GM12878 (cell line): ENCODE results near the gene CYB5R2. TPM values are rescaled to one million over a fixed set of nuclear protein-coding genes. Genes with fewer than 3 reads are reported as not detected.

Experiments used
- ATAC-seq: fragments of 200-7000 bp; cut with Tn5 transposase; 3 replicates; pipeline ENCODE4 v1.9.1; 2020; ENCODE audit warnings: mild to moderate bottlenecking, moderate library complexity
- BruUV-seq: library from RNA; stranded (reverse); fragments of 400-500 nt; replicated peaks from 2 replicates; lab custom pipeline; 2021; lab: Mats Ljungman, UMichigan
- CTCF ChIA-PET: fragments of 300-600 bp; sonication (Branson Sonifier 250); formaldehyde crosslinking; extraction: SDS; loops from one replicate; lab custom pipeline; 2021; ENCODE audit warnings: inconsistent platforms; lab: Yijun Ruan, JAX
- POLR2A ChIA-PET: fragments of 350-600 bp; formaldehyde crosslinking; extraction: SDS; loops from one replicate; lab custom pipeline; 2021; ENCODE audit warnings: inconsistent platforms; lab: Charles Lee
- RAD21 ChIA-PET: fragments of 300-600 bp; sonication (Branson Sonifier 250); formaldehyde crosslinking; loops from one replicate; lab custom pipeline; 2023; ENCODE audit warnings: antibody characterized with exemption; ENCODE audit not compliant: unreplicated experiment; lab: Charles Lee
- SMC1A ChIA-PET: fragments of 300-600 bp; sonication (Branson Sonifier 250); formaldehyde crosslinking; loops from one replicate; lab custom pipeline; 2023; ENCODE audit not compliant: unreplicated experiment, uncharacterized antibody; lab: Charles Lee
- DNase-seq: peaks from one replicate; pipeline ENCODE4 v3.0.0-alpha.2; 2011; ENCODE audit warnings: low read depth, low spot score
- FAIRE-seq: peaks from 3 replicates; lab custom pipeline; 2011; peaks lifted over from hg19 to GRCh38; lab: Jason Lieb, UNC
- H2AFZ ChIP-seq: 2 replicates; pipeline ENCODE4 v1.6.0; 2011; ENCODE audit warnings: low read depth, low read length, control low read depth; ENCODE audit not compliant: control insufficient read depth
- H3K27ac ChIP-seq: 2 replicates; pipeline ENCODE4 v1.5.1; 2011; ENCODE audit warnings: control low read depth; ENCODE audit not compliant: control insufficient read depth, insufficient read depth
- H3K27me3 ChIP-seq, 2 experiments: replicated peaks in 1 of 2; 2 replicates each; pipeline versions ENCODE4 v1.6.0 to v1.6.1; 2011; ENCODE audit warnings: low read length in 1 of 2; ENCODE audit not compliant: control insufficient read depth in 2 of 2, insufficient read depth in 2 of 2
- H3K36me3 ChIP-seq, 2 experiments: 2 replicates each; pipeline ENCODE4 v1.5.1; 2011; ENCODE audit warnings: low read length in 1 of 2; ENCODE audit not compliant: control insufficient read depth in 2 of 2, insufficient read depth in 2 of 2
- H3K4me1 ChIP-seq: 2 replicates; pipeline ENCODE4 v1.6.1; 2011; ENCODE audit warnings: mild to moderate bottlenecking, low read length, moderate library complexity, mixed read lengths; ENCODE audit not compliant: control insufficient read depth, insufficient read depth
- H3K4me2 ChIP-seq: 2 replicates; pipeline ENCODE4 v1.6.0; 2011; ENCODE audit warnings: control low read depth; ENCODE audit not compliant: control insufficient read depth, insufficient read depth
- H3K4me3 ChIP-seq: fragments of 200-600 bp; sonication (generic); 2 replicates; pipeline ENCODE4 v1.5.1; 2016
- H3K79me2 ChIP-seq: 2 replicates; pipeline ENCODE4 v1.6.0; 2011; ENCODE audit warnings: low read length; ENCODE audit not compliant: control insufficient read depth, insufficient read depth
- H3K9ac ChIP-seq: 2 replicates; pipeline ENCODE4 v1.8.0; 2011; ENCODE audit warnings: low read length, control low read depth, mixed read lengths; ENCODE audit not compliant: control insufficient read depth, insufficient read depth
- H3K9me3 ChIP-seq: replicated peaks from 3 replicates; pipeline ENCODE4 v1.5.1; 2011; ENCODE audit warnings: mild to moderate bottlenecking, low read length; ENCODE audit not compliant: control insufficient read depth, insufficient read depth
- H4K20me1 ChIP-seq: 2 replicates; pipeline ENCODE4 v1.6.0; 2011; ENCODE audit not compliant: control insufficient read depth, insufficient read depth
- BHLHE40 ChIP-seq, 2 experiments: fragments of 450-650 bp in 1 of 2; IDR thresholded peaks; 2 replicates each; pipeline ENCODE4 v1.6.1; 2011 to 2017; ENCODE audit warnings: low read depth in 2 of 2, borderline replicate concordance in 1 of 2, improper control_type of control experiment in 1 of 2, low read length in 1 of 2, mild to moderate bottlenecking in 1 of 2
- EED ChIP-seq: sonication (generic); IDR thresholded peaks from 2 replicates; pipeline ENCODE4 v1.6.1; 2016; ENCODE audit warnings: antibody characterized with exemption, low read depth
- GATAD2B ChIP-seq: fragments of 450-650 bp; conservative IDR thresholded peaks from 2 replicates; pipeline ENCODE4 v1.6.1; 2017; ENCODE audit warnings: low read depth, mild to moderate bottlenecking, moderate library complexity
- HDAC2 ChIP-seq: fragments of 200-600 bp; sonication (generic); IDR thresholded peaks from 2 replicates; pipeline ENCODE4 v1.6.1; 2017
- MTA3 ChIP-seq: IDR thresholded peaks from 2 replicates; pipeline ENCODE4 v1.6.1; 2012; ENCODE audit warnings: low read length, inconsistent platforms, borderline replicate concordance
- RCOR1 ChIP-seq: conservative IDR thresholded peaks from 2 replicates; pipeline ENCODE4 v1.6.1; 2012; ENCODE audit warnings: low read depth, low read length, improper control_type of control experiment
- SRF ChIP-seq, 2 experiments: IDR thresholded peaks; 2 replicates each; pipeline ENCODE4 v1.6.1; 2011; ENCODE audit warnings: low read depth in 2 of 2, low read length in 2 of 2, mild to moderate bottlenecking in 1 of 2, moderate library complexity in 1 of 2
- SUPT20H ChIP-seq: IDR thresholded peaks from 2 replicates; pipeline ENCODE4 v1.6.1; 2011; ENCODE audit warnings: low read depth, mild to moderate bottlenecking, low read length, moderate library complexity, borderline replicate concordance; ENCODE audit not compliant: control insufficient read depth
- TARDBP ChIP-seq: IDR thresholded peaks from 2 replicates; pipeline ENCODE4 v1.6.1; 2016; ENCODE audit warnings: borderline replicate concordance
- TBL1XR1 ChIP-seq: IDR thresholded peaks from 2 replicates; pipeline ENCODE4 v1.6.1; 2012; ENCODE audit warnings: low read depth, low read length, improper control_type of control experiment
- ZNF217 ChIP-seq: fragments of 450-650 bp; IDR thresholded peaks from 2 replicates; pipeline ENCODE4 v1.6.1; 2017; ENCODE audit warnings: antibody characterized with exemption, mild to moderate bottlenecking
- ZNF384 ChIP-seq: IDR thresholded peaks from 2 replicates; pipeline ENCODE4 v1.6.1; 2012; ENCODE audit warnings: low read depth, mild to moderate bottlenecking, low read length, improper control_type of control experiment, borderline replicate concordance
- ZSCAN29 ChIP-seq: fragments of 450-650 bp; IDR thresholded peaks from 2 replicates; pipeline ENCODE4 v1.6.1; 2017; ENCODE audit warnings: mild to moderate bottlenecking, moderate library complexity
- WGBS: methylation state at CpG from one replicate; pipeline ENCODE4 v1.1.6; 2016; ENCODE audit warnings: low lambda C conversion rate; ENCODE audit not compliant: insufficient replicate concordance, insufficient coverage; ENCODE audit errors: missing lambda C conversion rate; 5-methylcytosine and 5-hydroxymethylcytosine counted together
- in situ Hi-C: fragments of 300-500 bp; cut with MboI; formaldehyde crosslinking; loops from 9 replicates; pipeline ENCODE4 v1.14.3; 2018; ENCODE audit warnings: mixed read lengths
- intact Hi-C: fragments of 100-400 bp; cut with micrococcal nuclease; formaldehyde crosslinking; loops from one replicate; pipeline ENCODE4 v1.14.2; 2022; ENCODE audit not compliant: unreplicated experiment
- polyA plus RNA-seq, 11 experiments: library from polyadenylated mRNA; depleted of rRNA in 4 of 11; unstranded in 6 of 11; stranded (reverse) in 5 of 11; fragments of >200 nt; fragmentation: Nextera tagmentation in 4 of 11; fragmentation: Illumina TruSeq in 1 of 11; extraction: Ambion mirVana in 4 of 11; extraction: Trizol in 1 of 11; gene quantifications; 1 replicate in 1 of 11; 2 replicates in 10 of 11; pipeline versions ENCODE4 v1.2.1 to v1.2.3, GENCODE V29; 2011 to 2016; ENCODE audit warnings: inconsistent platforms in 2 of 11, missing spikeins in 2 of 11, low read depth in 1 of 11
- total RNA-seq, 4 experiments: library from RNA; depleted of rRNA in 3 of 4; stranded (reverse); fragments of >200 nt in 3 of 4; fragmentation: Illumina TruSeq in 1 of 4; extraction: Trizol in 1 of 4; gene quantifications; 2 replicates each; pipeline versions ENCODE4 v1.2.1 to v1.2.3, GENCODE V29; 2013 to 2021

Gene CYB5R2
- total and polyA plus RNA-seq, 10 of the 15 experiments (the other 5 are each of a cell fraction or from before 2014, with no cell fraction given): 21.0 to 111 (median 70.4) TPM

DNA sequence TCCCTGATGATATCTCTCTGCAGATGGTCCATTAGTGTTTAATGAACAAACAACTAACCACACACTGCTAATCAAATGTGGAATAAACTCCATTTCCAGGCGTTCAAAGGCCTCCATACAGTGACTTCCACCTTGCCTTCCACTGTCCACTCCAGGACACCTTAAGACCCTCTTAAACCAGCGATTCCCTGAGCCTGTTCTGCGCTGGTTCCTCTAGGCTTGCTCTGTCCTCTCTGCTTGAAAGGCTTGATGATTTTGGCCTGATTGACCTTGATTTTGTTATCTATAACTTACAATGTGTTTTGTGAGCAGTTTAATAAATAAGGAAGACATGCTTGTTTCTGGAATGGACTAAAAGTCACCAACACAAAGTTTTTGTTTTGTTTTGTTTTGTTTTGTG, 20.9 kb upstream of the CYB5R2 start:
- Histone ChIP-seq H3K36me3 (no peaks in the 10 kb centered on the region), H3K27me3 (peaks cover 0 to 5% of the 10 kb centered on the region in 2 experiments; a peak in 2 of 4 replicates), H3K4me1 (no peaks in the 10 kb centered on the region), H2AFZ (peak overlapping the region; percentile 21; the same call in 1 of the 2 replicates), H3K27ac (no peak overlapping the region), H3K9ac (no peak overlapping the region), H4K20me1 (no peaks in the 10 kb centered on the region), H3K4me2 (peak overlapping the region; percentile 26; the same call in 1 of the 2 replicates), H3K9me3 (no peaks in the 10 kb centered on the region), H3K79me2 (no peaks in the 10 kb centered on the region), H3K4me3 (no peak overlapping the region)
- BruUV-seq: no TSS peak
- in situ Hi-C loops: loop anchor here (5.0 to 10.0 kb wide), 2 partner anchors 342 to 879 kb away; no protein-coding TSS in a partner anchor
- intact Hi-C loops: loop anchor here (5.0 kb wide), 1 partner anchor 252 kb away; no protein-coding TSS in a partner anchor
- POLR2A ChIA-PET: interaction anchor here (0.6 kb wide), 1 partner anchor 948 kb away, joined by 3 read pairs; no protein-coding TSS in a partner anchor
- SMC1A ChIA-PET: interaction anchor here (0.5 to 2.3 kb wide), 9 partner anchors 8 to 1251 kb away, joined by 3 to 13 read pairs (median 3); no protein-coding TSS in a partner anchor
- TF ChIP-seq ZNF217: no peak
- no peak for TF ChIP-seq ZNF384
- no peak for TF ChIP-seq TBL1XR1
- TF ChIP-seq SRF (IDR thresholded peaks at IDR 0.05; ENCODE audit: low read depth in 2 of 2, low read length in 2 of 2): no peak
- TF ChIP-seq BHLHE40 (IDR thresholded peaks at IDR 0.05; ENCODE audit: borderline replicate concordance in 1 of 2, low read depth in 2 of 2, low read length in 1 of 2): no peak
- no peak for TF ChIP-seq SUPT20H
- TF ChIP-seq ZSCAN29: no peak
- TF ChIP-seq TARDBP: no peak
- no peak for TF ChIP-seq EED
- no peak for TF ChIP-seq MTA3
- TF ChIP-seq HDAC2: no peak
- TF ChIP-seq GATAD2B: no peak
- no peak for TF ChIP-seq RCOR1
- CTCF ChIA-PET: interaction anchor here (0.5 to 3.2 kb wide), 17 partner anchors 8 to 939 kb away, joined by 3 to 26 read pairs (median 4); partner anchors contain the start of gene OVCH2
- RAD21 ChIA-PET: interaction anchor here (0.6 to 1.5 kb wide), 8 partner anchors 13 to 882 kb away, joined by 3 to 6 read pairs (median 4); no protein-coding TSS in a partner anchor
- ATAC-seq (no peak), FAIRE-seq (no peak), DNase-seq (no peak)
- WGBS: 61% methylated on average over 3 of the region's 3 CpGs
